ENCODE measurements around the gene IL23R.

GRCh38 chr1:67174716-67175284 lies 8.5 kb downstream of the IL23R start:
- TF ChIP-seq CTCF (IDR thresholded peaks at IDR 0.05 in 2 of 3, conservative IDR thresholded peaks at IDR 0.05 in 1 of 3; ENCODE audit: borderline replicate concordance in 1 of 3, insufficient read depth in 1 of 3, low read depth in 2 of 3, low read length in 2 of 3): no peak
- no peak for TF ChIP-seq POLR2A (IDR thresholded peaks at IDR 0.05; ENCODE audit: borderline replicate concordance, extremely low read depth, insufficient read depth, insufficient read length)
- no peak for TF ChIP-seq ATF3 (IDR thresholded peaks at IDR 0.05)
- no peak for TF ChIP-seq CEBPB (IDR thresholded peaks at IDR 0.05; ENCODE audit: low read depth)
- no peak for TF ChIP-seq REST (IDR thresholded peaks at IDR 0.05; ENCODE audit: low read depth)
- no peak for TF ChIP-seq YY1 (IDR thresholded peaks at IDR 0.05; ENCODE audit: extremely low read depth, insufficient replicate concordance, low read depth, low read length)
- TF ChIP-seq ZNF274 (IDR thresholded peaks at IDR 0.05; ENCODE audit: low read depth, low read length): no peak
- TF ChIP-seq JUND (IDR thresholded peaks at IDR 0.05): no peak

All from HCT116 (cell line).